RWPE2 (cell line): ENCODE data around the gene SCNN1B.

Experiments used
- ATAC-seq: fragments of 200-7000 bp; cut with Tn5 transposase; 3 replicates; pipeline ENCODE4 v1.9.1; 2021; ENCODE audit warnings: low read depth
- DNase-seq: peaks from one replicate; pipeline ENCODE4 v3.0.0-alpha.2; 2020; ENCODE audit warnings: low spot score
- H3K27ac ChIP-seq: fragments of 450-650 bp; 2 replicates; pipeline ENCODE4 v1.5.1; 2017; ENCODE audit warnings: mild to moderate bottlenecking; ENCODE audit not compliant: poor library complexity, severe bottlenecking
- H3K27me3 ChIP-seq: fragments of 250-450 bp; sonication (Bioruptor Pico); 2 replicates; pipeline ENCODE4 v1.5.1; 2021; ENCODE audit warnings: mild to moderate bottlenecking, moderate library complexity; ENCODE audit not compliant: insufficient read depth, poor library complexity, severe bottlenecking
- H3K36me3 ChIP-seq: fragments of 250-450 bp; sonication (Bioruptor Pico); 2 replicates; pipeline ENCODE4 v1.5.1; 2020; ENCODE audit warnings: low read depth, mild to moderate bottlenecking, moderate library complexity
- H3K4me1 ChIP-seq: fragments of 250-450 bp; sonication (Bioruptor Pico); 2 replicates; pipeline ENCODE4 v1.5.1; 2021; ENCODE audit warnings: mild to moderate bottlenecking, moderate library complexity; ENCODE audit not compliant: insufficient read depth, poor library complexity, severe bottlenecking
- H3K4me3 ChIP-seq: fragments of 250-450 bp; sonication (Bioruptor Pico); 2 replicates; pipeline ENCODE4 v1.5.1; 2021; ENCODE audit warnings: mild to moderate bottlenecking, moderate library complexity; ENCODE audit not compliant: severe bottlenecking
- H3K9me3 ChIP-seq: fragments of 250-450 bp; sonication (Bioruptor Pico); 2 replicates; pipeline ENCODE4 v1.5.1; 2021; ENCODE audit warnings: mild to moderate bottlenecking, moderate library complexity; ENCODE audit not compliant: severe bottlenecking
- CTCF ChIP-seq: fragments of 450-650 bp; IDR thresholded peaks from one replicate; pipeline ENCODE4 v1.5.1; 2017; ENCODE audit warnings: mild to moderate bottlenecking, moderate library complexity; ENCODE audit not compliant: poor library complexity, severe bottlenecking

Gene SCNN1B

DNA sequence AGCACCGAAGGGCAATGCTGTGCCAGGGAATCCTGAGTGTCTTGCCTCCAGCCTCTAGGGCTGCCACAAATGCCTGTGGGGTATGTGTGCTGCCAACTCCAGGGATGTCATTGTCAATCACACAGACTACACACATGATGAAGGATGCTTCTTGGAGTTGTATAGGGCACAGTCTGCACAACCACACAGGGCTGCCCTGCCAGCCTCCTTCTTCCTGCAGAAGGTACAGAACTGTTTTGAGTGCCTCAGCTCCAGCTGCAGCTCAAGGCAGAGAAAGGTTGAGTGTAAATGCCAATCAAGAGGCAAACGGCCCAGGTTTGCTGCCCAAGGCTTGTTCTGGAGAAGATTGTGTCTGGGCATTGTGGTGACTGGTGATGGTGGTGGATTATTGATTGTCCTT lies 15.6 kb downstream of the SCNN1B start:
- ATAC-seq, result no peak

DNA sequence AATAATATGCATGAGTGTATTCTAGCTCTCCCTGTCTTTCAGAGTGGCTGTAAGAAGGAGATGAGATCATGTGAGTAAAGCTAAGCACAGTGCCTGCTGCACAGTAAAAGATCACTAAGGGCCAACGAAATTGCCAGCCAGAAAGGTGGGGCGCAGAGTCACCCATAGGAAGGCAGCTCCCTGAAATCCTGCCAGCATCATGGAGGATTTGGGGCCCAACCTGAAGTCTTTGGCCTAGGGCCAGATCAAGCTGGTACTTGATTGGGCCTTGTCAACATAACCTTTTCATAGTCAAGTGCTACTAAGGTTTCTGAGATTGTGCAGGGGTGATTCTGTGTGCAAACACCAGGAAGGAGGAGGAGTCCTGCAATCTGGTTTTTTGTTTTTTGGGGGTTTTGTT lies 16.5 kb downstream of the SCNN1B start:
- ATAC-seq (no peak), DNase-seq (no peak)
- no peak for TF ChIP-seq CTCF
- Histone ChIP-seq H3K4me1 (no peaks in the 10 kb centered on the region), H3K27ac (no peak overlapping the region), H3K36me3 (no peaks in the 10 kb centered on the region), H3K9me3 (no peaks in the 10 kb centered on the region), H3K4me3 (no peak overlapping the region), H3K27me3 (no peaks in the 10 kb centered on the region)

More for the DNA sequence above, 15.6 kb downstream of the SCNN1B start:
- TF ChIP-seq CTCF, result no peak
- no peaks in the 10 kb centered on the region for H3K4me1 ChIP-seq
- no peak overlapping the region for H3K27ac ChIP-seq
- H3K36me3 ChIP-seq, result no peaks in the 10 kb centered on the region
- no peaks in the 10 kb centered on the region for H3K27me3 ChIP-seq
- H3K9me3 ChIP-seq, result no peaks in the 10 kb centered on the region
- DNase-seq, result no peak
- no peak overlapping the region for H3K4me3 ChIP-seq

GRCh38 chr16:23319861-23320615 lies 17.9 kb downstream of the SCNN1B start:
- H3K27ac ChIP-seq, result no peak overlapping the region
- TF ChIP-seq CTCF, result no peak
- DNase-seq, result no peak

GRCh38 chr16:23320693-23321092 lies 18.6 kb downstream of the SCNN1B start:
- TF ChIP-seq CTCF, result no peak
- no peak for DNase-seq
- ATAC-seq, result no peak

More at GRCh38 chr16:23319861-23320615, 17.9 kb downstream of the SCNN1B start:
- H3K9me3 ChIP-seq, result no peaks in the 10 kb centered on the region
- peaks cover 3% of the 10 kb centered on the region for H3K4me1 ChIP-seq
- no peak overlapping the region for H3K4me3 ChIP-seq
- no peaks in the 10 kb centered on the region for H3K36me3 ChIP-seq
- ATAC-seq, result no peak
- no peaks in the 10 kb centered on the region for H3K27me3 ChIP-seq

GRCh38 chr16:23321206-23321875 lies 19.2 kb downstream of the SCNN1B start:
- Histone ChIP-seq H3K9me3 (no peaks in the 10 kb centered on the region), H3K36me3 (no peaks in the 10 kb centered on the region), H3K27ac (no peak overlapping the region), H3K4me1 (peaks cover 3% of the 10 kb centered on the region), H3K4me3 (no peak overlapping the region), H3K27me3 (no peaks in the 10 kb centered on the region)
- DNase-seq (no peak), ATAC-seq (no peak)
- TF ChIP-seq CTCF, result no peak

More at GRCh38 chr16:23320693-23321092, 18.6 kb downstream of the SCNN1B start:
- H3K36me3 ChIP-seq, result no peaks in the 10 kb centered on the region
- H3K4me3 ChIP-seq, result no peak overlapping the region
- no peaks in the 10 kb centered on the region for H3K9me3 ChIP-seq
- peaks cover 3% of the 10 kb centered on the region for H3K4me1 ChIP-seq
- H3K27ac ChIP-seq, result no peak overlapping the region
- no peaks in the 10 kb centered on the region for H3K27me3 ChIP-seq
